Vagina (tissue), 2 donors: ENCODE data around the gene TMEM233. TPM values are rescaled to one million over a fixed set of nuclear protein-coding genes. Genes with fewer than 3 reads are reported as not detected.

Source experiments
- DNase-seq, 2 donors: peaks; one replicate each; pipeline ENCODE4 v3.0.0-alpha.2; 2017; ENCODE audit errors: extremely low spot score in 2 of 2
- H3K27ac ChIP-seq: fragments of 200-600 bp; sonication (generic); one replicate; pipeline ENCODE4 v1.5.1; 2019
- H3K27me3 ChIP-seq: fragments of 200-600 bp; sonication (generic); one replicate; pipeline ENCODE4 v1.5.1; 2019
- H3K36me3 ChIP-seq, 2 donors: fragments of 200-600 bp; sonication (generic); one replicate each; pipeline ENCODE4 v1.5.1; 2017 to 2019
- H3K4me1 ChIP-seq: fragments of 200-600 bp; sonication (generic); one replicate; pipeline ENCODE4 v1.5.1; 2019
- H3K4me3 ChIP-seq, 2 donors: fragments of 200-600 bp; sonication (generic); 1 replicate in 1 of 2; 2 replicates in 1 of 2; pipeline ENCODE4 v1.5.1; 2016 to 2019
- H3K9me3 ChIP-seq: fragments of 200-600 bp; sonication (generic); one replicate; pipeline ENCODE4 v1.5.1; 2019
- POLR2A ChIP-seq, 2 donors: fragments of 450-650 bp; IDR thresholded peaks; one replicate each; pipeline ENCODE4 v1.6.1; 2017; ENCODE audit warnings: antibody characterized with exemption in 2 of 2, mild to moderate bottlenecking in 2 of 2, moderate library complexity in 2 of 2
- POLR2AphosphoS5 ChIP-seq, 2 donors: sonication (generic); formaldehyde crosslinking; IDR thresholded peaks; one replicate each; pipeline ENCODE4 v1.9.0; 2017; ENCODE audit warnings: antibody characterized with exemption in 2 of 2, mild to moderate bottlenecking in 2 of 2, low read depth in 1 of 2; ENCODE audit not compliant: insufficient read depth in 1 of 2
- intact Hi-C: fragments of 100-400 bp; cut with DNase I; formaldehyde crosslinking; loops from one replicate; pipeline ENCODE4 v1.15.1; 2023
- total RNA-seq: library from RNA; depleted of rRNA; stranded (reverse); fragments of >200 nt; gene quantifications from one replicate; pipeline ENCODE4 v1.2.3, GENCODE V29; 2016
- TF ChIP-seq, protein P1 (sequence below), 3 experiments: fragments of 450-650 bp in 2 of 3; fragments of 200-600 bp in 1 of 3; sonication (generic) in 1 of 3; IDR thresholded peaks; one replicate each; pipeline ENCODE4 v1.5.1; 2017 to 2019; ENCODE audit warnings: antibody characterized with exemption in 3 of 3, mild to moderate bottlenecking in 2 of 3, moderate library complexity in 2 of 3

TMEM233 gene
- total RNA-seq, 1 donor from 2014 or later: 0.49 TPM

DNA sequence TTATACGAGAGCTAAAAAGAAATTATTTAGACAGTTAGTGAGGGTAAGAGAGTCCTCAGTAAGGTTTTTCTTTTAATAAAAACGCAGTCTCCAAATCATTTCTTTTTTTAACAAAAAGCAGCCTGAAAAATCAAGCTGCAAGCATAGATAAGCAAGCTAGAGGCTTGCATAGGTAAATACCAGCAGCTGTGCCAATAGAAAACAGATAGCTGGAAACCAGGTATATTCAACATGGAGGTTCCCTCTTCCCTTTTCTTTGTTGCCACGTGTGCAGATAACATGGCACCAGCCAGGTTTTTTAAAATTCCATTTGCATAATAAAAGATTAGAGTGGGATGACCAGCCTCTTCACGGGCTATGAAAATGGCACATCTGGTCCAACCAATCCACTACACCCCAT lies 68.3 kb downstream of the TMEM233 start:
- intact Hi-C loops: no loop called here
- no peak overlapping the region for H3K4me3 ChIP-seq
- H3K36me3 ChIP-seq: no peaks in the 10 kb centered on the region
- no peaks in the 10 kb centered on the region for H3K27me3 ChIP-seq
- H3K9me3 ChIP-seq: no peaks in the 10 kb centered on the region
- TF ChIP-seq, protein P1, sequence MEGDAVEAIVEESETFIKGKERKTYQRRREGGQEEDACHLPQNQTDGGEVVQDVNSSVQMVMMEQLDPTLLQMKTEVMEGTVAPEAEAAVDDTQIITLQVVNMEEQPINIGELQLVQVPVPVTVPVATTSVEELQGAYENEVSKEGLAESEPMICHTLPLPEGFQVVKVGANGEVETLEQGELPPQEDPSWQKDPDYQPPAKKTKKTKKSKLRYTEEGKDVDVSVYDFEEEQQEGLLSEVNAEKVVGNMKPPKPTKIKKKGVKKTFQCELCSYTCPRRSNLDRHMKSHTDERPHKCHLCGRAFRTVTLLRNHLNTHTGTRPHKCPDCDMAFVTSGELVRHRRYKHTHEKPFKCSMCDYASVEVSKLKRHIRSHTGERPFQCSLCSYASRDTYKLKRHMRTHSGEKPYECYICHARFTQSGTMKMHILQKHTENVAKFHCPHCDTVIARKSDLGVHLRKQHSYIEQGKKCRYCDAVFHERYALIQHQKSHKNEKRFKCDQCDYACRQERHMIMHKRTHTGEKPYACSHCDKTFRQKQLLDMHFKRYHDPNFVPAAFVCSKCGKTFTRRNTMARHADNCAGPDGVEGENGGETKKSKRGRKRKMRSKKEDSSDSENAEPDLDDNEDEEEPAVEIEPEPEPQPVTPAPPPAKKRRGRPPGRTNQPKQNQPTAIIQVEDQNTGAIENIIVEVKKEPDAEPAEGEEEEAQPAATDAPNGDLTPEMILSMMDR (IDR thresholded peaks at IDR 0.05): no peak
- TF ChIP-seq POLR2A (IDR thresholded peaks at IDR 0.05) (no peak), POLR2AphosphoS5 (IDR thresholded peaks at IDR 0.05; ENCODE audit: insufficient read depth in 1 of 2, low read depth in 1 of 2) (no peak)
- peaks cover 7% of the 10 kb centered on the region for H3K4me1 ChIP-seq
- no peak overlapping the region for H3K27ac ChIP-seq
- no peak for DNase-seq

DNA sequence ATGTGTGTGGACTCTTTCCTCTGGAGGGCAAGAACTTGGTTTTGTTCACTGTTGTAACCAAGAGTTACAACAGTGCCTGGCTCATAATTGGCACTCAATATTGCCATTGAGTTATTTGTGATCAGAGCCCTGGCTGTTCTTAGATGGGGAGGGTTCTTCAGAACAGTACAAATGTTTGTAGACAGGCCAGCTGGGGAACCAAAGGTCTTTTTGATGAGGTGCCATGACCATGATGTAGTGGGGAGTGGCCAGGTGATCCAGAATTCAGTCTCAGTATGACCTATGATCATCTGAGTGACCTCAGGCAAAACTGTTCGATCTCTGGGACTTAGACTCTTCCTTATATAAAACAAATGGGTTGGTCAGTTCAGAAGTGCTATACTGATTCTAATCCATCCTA lies 71.1 kb downstream of the TMEM233 start:
- intact Hi-C loops: no loop called here
- H3K4me3 ChIP-seq: no peak overlapping the region
- no peak for TF ChIP-seq POLR2A (IDR thresholded peaks at IDR 0.05)
- TF ChIP-seq POLR2AphosphoS5 (IDR thresholded peaks at IDR 0.05; ENCODE audit: insufficient read depth in 1 of 2, low read depth in 1 of 2): no peak
- TF ChIP-seq, protein P1 (IDR thresholded peaks at IDR 0.05): no peak
- H3K36me3 ChIP-seq: no peaks in the 10 kb centered on the region
- DNase-seq: no peak
- no peaks in the 10 kb centered on the region for H3K27me3 ChIP-seq
- H3K27ac ChIP-seq: no peak overlapping the region
- H3K9me3 ChIP-seq: no peaks in the 10 kb centered on the region
- H3K4me1 ChIP-seq: peaks cover 26% of the 10 kb centered on the region

DNA sequence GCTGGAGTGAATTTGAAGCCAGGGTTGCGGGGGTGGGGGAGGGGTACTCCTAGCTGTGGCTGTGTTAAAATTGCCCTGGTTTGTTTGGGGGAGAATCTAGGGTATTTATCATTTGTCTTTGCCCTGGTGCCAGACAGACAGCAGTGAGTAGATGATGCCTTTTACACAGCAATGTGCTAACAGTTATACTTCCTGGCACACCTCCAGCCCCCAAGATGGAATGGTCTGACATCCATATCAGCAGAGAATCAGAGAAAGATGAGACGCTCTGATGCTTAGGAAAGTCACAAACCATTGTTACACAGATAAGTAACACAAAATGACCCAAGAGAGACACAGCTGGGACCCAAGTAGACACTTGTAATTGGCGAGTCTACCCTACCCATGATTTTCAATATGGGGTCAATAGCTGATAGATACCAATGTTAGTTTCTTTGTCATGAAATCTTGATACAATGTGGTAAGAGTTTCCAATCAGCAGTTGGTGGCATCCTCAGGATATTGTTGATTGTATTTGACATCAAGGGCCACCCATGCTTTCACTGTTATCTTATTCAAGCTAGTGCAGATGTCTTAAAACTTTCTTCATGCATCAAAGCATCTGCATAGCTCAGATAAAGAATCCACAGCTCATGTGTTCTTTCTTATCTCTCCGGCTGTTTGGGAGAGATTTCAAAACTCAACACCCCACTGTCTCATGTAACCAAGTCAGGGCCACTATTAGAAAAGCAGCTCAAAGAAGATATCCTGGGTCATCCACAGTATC lies 71.8 kb downstream of the TMEM233 start:
- no peak for TF ChIP-seq POLR2A (IDR thresholded peaks at IDR 0.05)
- TF ChIP-seq, protein P1 (IDR thresholded peaks at IDR 0.05): no peak
- no peak for TF ChIP-seq POLR2AphosphoS5 (IDR thresholded peaks at IDR 0.05; ENCODE audit: insufficient read depth in 1 of 2, low read depth in 1 of 2)

DNA sequence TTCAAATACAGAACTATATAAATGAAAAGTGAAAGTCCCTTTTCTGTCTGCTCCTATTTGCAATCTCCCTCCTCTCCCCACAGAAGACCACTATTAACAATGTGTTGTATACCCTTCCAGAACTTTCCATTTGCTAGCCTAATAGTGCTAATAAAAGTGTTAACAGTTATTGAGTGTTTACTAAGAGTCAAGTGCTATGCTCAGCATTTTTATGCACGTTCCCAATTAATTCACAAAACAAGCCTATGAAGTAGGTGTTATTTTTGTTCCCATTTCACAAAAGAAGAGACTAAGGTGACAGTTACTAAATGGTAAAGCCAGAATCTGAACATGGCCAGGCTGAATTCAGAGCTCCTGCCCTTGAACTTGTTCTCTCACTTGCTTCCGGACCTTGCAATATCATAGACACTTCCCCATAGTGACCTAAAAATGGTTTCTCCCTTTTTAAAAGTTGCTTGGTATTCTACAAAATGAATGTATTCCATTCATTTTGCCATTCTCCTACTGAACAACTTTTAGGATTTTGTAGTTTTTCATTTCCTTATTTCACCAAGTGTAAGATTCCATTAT lies 72.7 kb downstream of the TMEM233 start:
- TF ChIP-seq, protein P1 (IDR thresholded peaks at IDR 0.05): no peak
- TF ChIP-seq POLR2AphosphoS5 (IDR thresholded peaks at IDR 0.05; ENCODE audit: insufficient read depth in 1 of 2, low read depth in 1 of 2) (no peak), POLR2A (IDR thresholded peaks at IDR 0.05) (no peak)
- H3K27me3 ChIP-seq: no peaks in the 10 kb centered on the region
- no peak for DNase-seq
- peaks cover 32% of the 10 kb centered on the region for H3K4me1 ChIP-seq
- intact Hi-C loops: no loop called here
- no peaks in the 10 kb centered on the region for H3K9me3 ChIP-seq
- H3K36me3 ChIP-seq: no peaks in the 10 kb centered on the region
- no peak overlapping the region for H3K27ac ChIP-seq
- H3K4me3 ChIP-seq: no peak overlapping the region

More for the DNA sequence above, 71.8 kb downstream of the TMEM233 start:
- H3K4me3 ChIP-seq: no peak overlapping the region
- DNase-seq: no peak
- no peaks in the 10 kb centered on the region for H3K9me3 ChIP-seq
- H3K27me3 ChIP-seq: no peaks in the 10 kb centered on the region
- intact Hi-C loops: no loop called here
- H3K36me3 ChIP-seq: no peaks in the 10 kb centered on the region
- no peak overlapping the region for H3K27ac ChIP-seq
- H3K4me1 ChIP-seq: peaks cover 32% of the 10 kb centered on the region
